ENCODE results near the gene FGD5.
"Not testable (repeated sequence)": the region's sequence is repeated elsewhere in the genome, so short reads cannot be mapped to it uniquely, and the experiment has no call there.

Gene FGD5

GRCh38 chr3:14883226-14883625 is 64.5 kb downstream of the FGD5 start:
- DNase-seq = no peak

GRCh38 chr3:14884665-14885064 is 65.9 kb downstream of the FGD5 start:
- DNase-seq = no peak

GRCh38 chr3:14885307-14885706 is 66.5 kb downstream of the FGD5 start:
- DNase-seq = no peak

GRCh38 chr3:14886101-14886500 is 67.3 kb downstream of the FGD5 start:
- no peak for DNase-seq

- no peak for DNase-seq
Observed at GRCh38 chr3:14889205-14889604, 70.4 kb downstream of the FGD5 start.

- DNase-seq = no peak
Observed at GRCh38 chr3:14889943-14890342, 71.2 kb downstream of the FGD5 start.

- DNase-seq = no peak
Observed at GRCh38 chr3:14890476-14890875, 71.7 kb downstream of the FGD5 start.

GRCh38 chr3:14891135-14892132 is 72.7 kb downstream of the FGD5 start:
- no peak for DNase-seq

GRCh38 chr3:14892226-14892625 is 73.5 kb downstream of the FGD5 start:
- no peak for DNase-seq

- DNase-seq = no peak
Observed at GRCh38 chr3:14894085-14894484, 75.3 kb downstream of the FGD5 start.

- no peak for DNase-seq
Observed at GRCh38 chr3:14897266-14897665, 78.5 kb downstream of the FGD5 start.

GRCh38 chr3:14898929-14899328 is 80.2 kb downstream of the FGD5 start:
- DNase-seq = no peak

- no peak for DNase-seq
Observed at GRCh38 chr3:14899993-14900618, 81.3 kb downstream of the FGD5 start.

- DNase-seq = no peak
Observed at GRCh38 chr3:14900881-14901873, 82.4 kb downstream of the FGD5 start.

GRCh38 chr3:14902719-14903118 is 84.0 kb downstream of the FGD5 start:
- DNase-seq = no peak

GRCh38 chr3:14903501-14903900 is 84.7 kb downstream of the FGD5 start:
- DNase-seq = not testable (repeated sequence)

- no peak for DNase-seq
Observed at GRCh38 chr3:14905055-14905657, 86.4 kb downstream of the FGD5 start.

GRCh38 chr3:14906355-14906971 is 87.7 kb downstream of the FGD5 start:
- no peak for DNase-seq

- no peak for DNase-seq
Observed at GRCh38 chr3:14907043-14907966, 88.5 kb downstream of the FGD5 start.

- DNase-seq = no peak
Observed at GRCh38 chr3:14909250-14909649, 90.5 kb downstream of the FGD5 start.

- DNase-seq = no peak
Observed at GRCh38 chr3:14911651-14912050, 92.9 kb downstream of the FGD5 start.
